MM.1S (cell line): ENCODE data around the gene KLHDC7B.

Experiments
- DNase-seq: peaks from one replicate; pipeline ENCODE4 v3.0.0-alpha.2; 2015
- H2AFZ ChIP-seq: fragments of 300-600 bp; sonication (generic); 2 replicates; pipeline ENCODE4 v1.6.0; 2016; ENCODE audit warnings: antibody characterized with exemption, low read length
- H3F3A ChIP-seq: fragments of 300-600 bp; sonication (generic); 2 replicates; pipeline ENCODE4 v1.6.1; 2016; ENCODE audit warnings: mild to moderate bottlenecking, antibody characterized with exemption, low read length, moderate library complexity, mixed read lengths; ENCODE audit not compliant: insufficient read depth
- H3K27ac ChIP-seq: fragments of 300-600 bp; sonication (generic); 2 replicates; pipeline ENCODE4 v1.5.1; 2016; ENCODE audit warnings: mild to moderate bottlenecking, low read length
- H3K27me3 ChIP-seq: fragments of 300-600 bp; sonication (generic); replicated peaks from 2 replicates; pipeline ENCODE4 v1.6.0; 2016; ENCODE audit warnings: low read length; ENCODE audit not compliant: insufficient read depth
- H3K36me3 ChIP-seq: fragments of 300-600 bp; sonication (generic); replicated peaks from 2 replicates; pipeline ENCODE4 v1.6.1; 2016; ENCODE audit warnings: mild to moderate bottlenecking, low read length, mixed read lengths; ENCODE audit not compliant: insufficient read depth
- H3K4me1 ChIP-seq: fragments of 300-600 bp; sonication (generic); 2 replicates; pipeline ENCODE4 v1.6.1; 2016; ENCODE audit warnings: low read length, mixed read lengths
- H3K4me2 ChIP-seq: fragments of 300-600 bp; sonication (generic); 2 replicates; pipeline ENCODE4 v1.6.0; 2016; ENCODE audit warnings: low read depth, low read length
- H3K4me3 ChIP-seq: fragments of 300-600 bp; sonication (generic); 2 replicates; pipeline ENCODE4 v1.5.1; 2016; ENCODE audit warnings: low read length, mixed read lengths
- H3K79me2 ChIP-seq: fragments of 300-600 bp; sonication (generic); 2 replicates; pipeline ENCODE4 v1.6.1; 2016; ENCODE audit warnings: mixed run types, low read length, mixed read lengths
- H3K9ac ChIP-seq: fragments of 300-600 bp; sonication (generic); 2 replicates; pipeline ENCODE4 v1.6.1; 2016; ENCODE audit warnings: low read length, mixed read lengths
- H3K9me2 ChIP-seq: fragments of 300-600 bp; sonication (generic); replicated peaks from 2 replicates; pipeline ENCODE4 v1.6.1; 2016; ENCODE audit warnings: mild to moderate bottlenecking, low read length, mixed read lengths; ENCODE audit not compliant: insufficient read depth
- H3K9me3 ChIP-seq: fragments of 300-600 bp; sonication (generic); replicated peaks from 2 replicates; pipeline ENCODE4 v1.6.1; 2016; ENCODE audit warnings: mild to moderate bottlenecking, low read length, mixed read lengths; ENCODE audit not compliant: insufficient read depth
- H4K20me1 ChIP-seq: fragments of 300-600 bp; sonication (generic); 2 replicates; pipeline ENCODE4 v1.6.1; 2016; ENCODE audit warnings: mild to moderate bottlenecking, low read length, moderate library complexity, mixed read lengths; ENCODE audit not compliant: insufficient read depth
- CTCF ChIP-seq: fragments of 300-600 bp; sonication (generic); IDR thresholded peaks from 2 replicates; pipeline ENCODE4 v1.5.1; 2016; ENCODE audit warnings: antibody characterized with exemption, low read length, mixed read lengths
- EZH2 ChIP-seq: fragments of 300-600 bp; sonication (generic); optimal IDR thresholded peaks from 2 replicates; pipeline ENCODE3; 2017; ENCODE audit warnings: low read depth, mild to moderate bottlenecking, antibody characterized with exemption, low read length, mixed read lengths
- EZH2phosphoT487 ChIP-seq: fragments of 300-600 bp; sonication (generic); IDR thresholded peaks from 2 replicates; pipeline ENCODE4 v1.6.1; 2018; ENCODE audit warnings: antibody characterized with exemption, low read length

KLHDC7B gene

GRCh38 chr22:50529416-50529896 is 16.2 kb upstream of the KLHDC7B start:
- Histone ChIP-seq H3K9me3 (no peaks in the 10 kb centered on the region), H3F3A (peaks cover 24% of the 10 kb centered on the region), H3K27me3 (peaks cover 9% of the 10 kb centered on the region; the same call in 1 of the 2 replicates), H3K9ac (no peak overlapping the region), H3K36me3 (no peaks in the 10 kb centered on the region), H3K4me3 (no peak overlapping the region; the same call in 1 of the 2 replicates), H3K9me2 (no peaks in the 10 kb centered on the region), H3K79me2 (peaks cover 12% of the 10 kb centered on the region), H3K27ac (no peak overlapping the region), H3K4me1 (peaks cover 24% of the 10 kb centered on the region), H3K4me2 (no peak overlapping the region; the same call in 1 of the 2 replicates), H2AFZ (no peak overlapping the region), H4K20me1 (no peaks in the 10 kb centered on the region)
- DNase-seq: no peak
- TF ChIP-seq EZH2phosphoT487 (no peak), CTCF (no peak), EZH2 (no peak)

- peak within 1 kb of the TSS; percentile 95 for H3K4me2 ChIP-seq
- peaks cover 9% of the 10 kb centered on the region; the same call in 1 of the 2 replicates for H3K27me3 ChIP-seq
- DNase-seq: peak; percentile 43
- H3K79me2 ChIP-seq: peaks cover 6% of the 10 kb centered on the region
- no peaks in the 10 kb centered on the region for H4K20me1 ChIP-seq
- H3F3A ChIP-seq: peaks cover 21% of the 10 kb centered on the region
- H3K27ac ChIP-seq: peak within 1 kb of the TSS; percentile 54
- no peaks in the 10 kb centered on the region for H3K9me2 ChIP-seq
- peak within 1 kb of the TSS; percentile 71 for H3K9ac ChIP-seq
- no peaks in the 10 kb centered on the region for H3K9me3 ChIP-seq
- peak within 1 kb of the TSS; percentile 79 for H2AFZ ChIP-seq
- no peaks in the 10 kb centered on the region for H3K36me3 ChIP-seq
- H3K4me1 ChIP-seq: peaks cover 24% of the 10 kb centered on the region
- peak within 1 kb of the TSS; percentile 63 for H3K4me3 ChIP-seq
- TF ChIP-seq CTCF (no peak), EZH2phosphoT487 (no peak), EZH2 (no peak)
Measured at GRCh38 chr22:50529897-50530579, 15.7 kb upstream of the KLHDC7B start, which contains the start of gene TYMP. Gene TYMP (minus strand): TSS chr22:50530012. CDS start chr22:50529709, 303 bp downstream.

- peak overlapping the region; percentile 79; the same call in 1 of the 2 replicates for H2AFZ ChIP-seq
- H3K36me3 ChIP-seq: no peaks in the 10 kb centered on the region
Measured at GRCh38 chr22:50530580-50530876, 15.2 kb upstream of the KLHDC7B start.

More at GRCh38 chr22:50530580-50530876, 15.2 kb upstream of the KLHDC7B start:
- H3K9me3 ChIP-seq: no peaks in the 10 kb centered on the region
- H3K4me1 ChIP-seq: peaks cover 24% of the 10 kb centered on the region
- peaks cover 19% of the 10 kb centered on the region for H3F3A ChIP-seq
- H3K4me2 ChIP-seq: peak overlapping the region; percentile 95
- DNase-seq: no peak
- H4K20me1 ChIP-seq: no peaks in the 10 kb centered on the region
- TF ChIP-seq CTCF (no peak), EZH2phosphoT487 (no peak), EZH2 (no peak)
- no peaks in the 10 kb centered on the region for H3K9me2 ChIP-seq
- H3K79me2 ChIP-seq: 0 out of 2 replicates have a peak, but pooled peaks cover 4% of the 10 kb centered on the region
- peak overlapping the region; percentile 71 for H3K9ac ChIP-seq
- peak overlapping the region; percentile 63 for H3K4me3 ChIP-seq
- peaks cover 9% of the 10 kb centered on the region; the same call in 1 of the 2 replicates for H3K27me3 ChIP-seq
- H3K27ac ChIP-seq: peak overlapping the region; percentile 54
